GM21723 (cell line): Measurements from ENCODE around the gene CD44.
"Not testable (repeated sequence)": the region's sequence is repeated elsewhere in the genome, so short reads cannot be mapped to it uniquely, and the experiment has no call there.

Source experiments
- ATAC-seq: cut with Tn5 transposase; IDR thresholded peaks from one replicate; pipeline ENCODE4 v1.9.1; 2021; ENCODE audit warnings: mild to moderate bottlenecking, moderate library complexity; ENCODE audit not compliant: unreplicated experiment

The CD44 gene

DNA sequence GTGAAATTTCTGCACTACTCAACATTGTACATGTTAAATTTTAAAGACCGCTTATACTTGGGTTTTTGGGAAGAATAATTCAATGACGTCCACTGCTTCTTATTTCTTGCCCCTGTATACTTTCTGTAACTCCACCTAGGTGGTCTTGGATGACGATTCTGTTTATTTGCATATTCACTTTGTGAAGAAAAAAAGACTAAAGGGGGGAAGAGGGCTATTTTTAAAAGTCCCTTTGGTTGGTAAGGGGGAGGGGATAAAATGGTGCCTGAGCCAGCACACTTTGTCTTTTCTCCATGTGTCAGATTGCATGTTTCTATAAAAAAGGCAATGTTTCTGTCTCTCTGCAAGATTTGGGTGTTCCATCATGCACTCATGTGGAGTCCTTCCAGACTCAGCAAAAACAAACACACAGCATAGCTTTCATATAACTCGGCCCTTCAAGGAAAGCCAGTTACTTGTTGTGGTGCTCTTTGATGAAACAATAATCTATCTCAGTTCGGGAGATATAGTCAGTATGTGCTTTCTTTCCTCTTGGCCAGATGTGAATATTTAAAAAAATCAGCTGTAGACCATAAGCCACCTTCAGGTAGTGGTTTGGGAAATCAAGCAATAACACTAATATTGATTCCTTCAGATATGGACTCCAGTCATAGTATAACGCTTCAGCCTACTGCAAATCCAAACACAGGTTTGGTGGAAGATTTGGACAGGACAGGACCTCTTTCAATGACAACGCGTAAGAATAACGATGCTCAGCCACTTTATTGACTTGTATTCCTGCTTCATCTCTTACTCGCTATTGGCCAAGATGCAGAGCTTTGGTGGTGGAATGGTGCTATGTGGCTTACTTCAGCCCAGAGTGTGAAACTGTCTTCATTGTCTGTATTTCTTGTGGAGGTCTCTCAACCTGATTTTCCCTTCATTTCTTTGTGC is 68.8 kb downstream of the CD44 start:
- no peak for ATAC-seq

DNA sequence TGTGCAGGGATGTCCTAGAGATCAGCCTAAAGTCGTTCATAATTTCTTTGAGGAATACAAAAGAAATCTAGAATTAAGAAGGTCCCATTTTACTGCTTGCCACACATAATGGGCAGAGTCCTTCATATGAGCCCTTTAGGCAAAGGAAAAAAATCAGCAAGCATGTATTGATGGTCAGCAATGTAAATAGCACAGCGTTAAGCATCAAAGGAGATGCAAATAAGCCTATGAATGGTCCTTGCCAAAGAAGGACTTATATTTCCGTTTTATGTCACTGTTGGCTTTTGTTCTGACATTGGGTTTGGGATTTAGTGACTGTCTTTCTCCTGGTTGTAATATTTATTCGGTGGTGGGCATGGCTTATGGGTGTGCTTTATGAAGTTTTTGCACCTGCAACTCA is 69.8 kb downstream of the CD44 start:
- no peak for ATAC-seq

DNA sequence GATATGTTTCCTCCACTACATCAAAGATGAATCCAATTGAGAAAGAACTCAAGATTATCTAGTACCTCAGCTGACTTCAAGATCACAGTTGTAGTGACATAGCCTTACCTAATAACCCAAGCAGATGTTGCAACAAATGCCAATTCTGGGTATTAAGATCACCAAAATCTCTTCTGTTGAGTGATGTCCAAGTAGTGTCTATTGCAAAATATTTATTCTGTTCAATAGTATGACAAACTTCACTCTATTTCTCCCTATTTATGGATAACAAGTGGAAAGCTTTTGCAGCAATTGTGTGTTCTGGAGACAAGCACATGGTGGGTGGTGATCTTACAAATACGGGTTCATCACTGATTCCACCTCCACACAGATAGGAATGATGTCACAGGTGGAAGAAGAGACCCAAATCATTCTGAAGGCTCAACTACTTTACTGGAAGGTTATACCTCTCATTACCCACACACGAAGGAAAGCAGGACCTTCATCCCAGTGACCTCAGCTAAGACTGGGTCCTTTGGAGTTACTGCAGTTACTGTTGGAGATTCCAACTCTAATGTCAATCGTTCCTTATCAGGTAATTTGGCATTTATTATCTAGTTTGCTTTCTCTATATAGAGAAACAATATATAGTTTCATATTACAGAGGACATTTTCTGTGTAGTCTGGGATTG is 72.0 kb downstream of the CD44 start:
- no peak for ATAC-seq

DNA sequence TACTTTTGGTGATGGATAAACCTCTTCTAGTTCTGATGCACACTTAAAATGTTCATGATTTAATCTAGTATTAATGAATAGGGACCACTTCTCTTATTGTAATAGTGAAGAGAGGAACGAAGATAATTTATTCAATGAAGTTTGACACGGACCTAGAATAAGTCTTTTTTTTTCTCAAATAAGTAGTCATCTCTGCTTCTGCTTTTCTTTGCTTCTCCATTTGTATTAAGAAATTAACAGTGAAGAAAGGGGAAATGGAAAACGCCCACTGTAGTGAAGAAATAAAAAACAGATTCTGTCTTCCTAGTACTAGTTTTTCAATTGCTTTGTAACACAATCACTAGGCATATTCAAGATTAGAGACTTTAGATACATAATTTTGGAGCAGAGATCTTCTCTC is 73.0 kb downstream of the CD44 start:
- no peak for ATAC-seq

DNA sequence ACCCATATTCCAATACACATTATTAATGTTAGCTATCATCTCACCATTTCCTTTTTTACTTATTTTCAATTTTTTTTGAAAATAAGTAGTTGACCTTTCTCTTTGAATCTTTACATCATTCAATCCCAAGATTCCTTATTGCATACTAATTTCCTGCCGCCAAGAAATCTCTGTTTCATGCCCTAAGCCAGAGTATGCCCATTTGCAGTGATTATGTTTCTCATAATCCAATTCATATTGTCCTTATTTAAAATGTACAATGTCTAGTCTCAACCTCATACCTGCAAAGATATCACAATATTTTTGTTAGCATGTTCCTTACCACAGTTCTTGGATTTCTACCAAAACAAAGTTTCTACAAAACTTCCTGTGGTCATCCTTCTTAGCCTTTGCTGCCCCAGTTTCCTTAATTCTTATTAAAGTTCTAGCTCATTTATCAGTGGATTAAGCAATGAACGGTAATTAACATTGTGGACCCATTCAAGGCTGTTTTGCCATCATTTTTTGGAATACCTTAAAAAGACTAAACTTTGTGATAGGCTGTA is 75.3 kb downstream of the CD44 start:
- no peak for ATAC-seq

DNA sequence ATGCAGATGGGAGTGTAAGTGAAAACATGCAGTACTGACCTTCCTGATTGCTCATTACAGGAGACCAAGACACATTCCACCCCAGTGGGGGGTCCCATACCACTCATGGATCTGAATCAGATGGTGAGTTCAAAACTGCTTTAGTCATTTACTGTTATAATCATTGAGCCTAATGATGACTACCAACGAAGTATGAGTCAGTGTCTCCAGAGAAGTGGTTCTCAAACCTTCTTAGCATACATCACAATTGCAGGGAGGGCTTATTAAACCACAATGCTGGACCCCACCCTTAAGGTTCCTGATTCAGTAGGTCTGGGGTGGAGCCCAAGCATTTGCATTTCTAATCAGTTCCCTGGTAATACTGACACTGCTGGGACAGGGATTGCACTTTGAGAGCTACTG is 75.8 kb downstream of the CD44 start:
- ATAC-seq: no peak

DNA sequence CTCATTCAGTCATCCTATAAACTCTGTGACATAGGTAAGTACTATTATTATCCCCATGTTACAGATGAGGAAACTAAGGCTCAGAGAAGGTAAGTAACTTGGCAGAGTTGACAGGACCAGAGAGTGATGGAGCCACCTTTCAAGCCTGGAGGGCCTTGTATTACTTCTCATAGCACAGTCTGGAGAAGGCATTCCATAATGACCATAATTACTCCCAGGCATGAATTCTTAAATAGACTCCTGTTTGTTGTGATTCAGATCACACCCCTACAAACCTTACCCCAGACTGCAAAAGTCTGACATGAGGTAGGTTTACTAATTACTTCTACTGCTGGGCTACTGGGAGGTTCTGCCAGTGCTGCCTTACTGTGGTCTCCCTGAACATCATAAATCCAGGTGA is 77.0 kb downstream of the CD44 start:
- ATAC-seq: no peak

DNA sequence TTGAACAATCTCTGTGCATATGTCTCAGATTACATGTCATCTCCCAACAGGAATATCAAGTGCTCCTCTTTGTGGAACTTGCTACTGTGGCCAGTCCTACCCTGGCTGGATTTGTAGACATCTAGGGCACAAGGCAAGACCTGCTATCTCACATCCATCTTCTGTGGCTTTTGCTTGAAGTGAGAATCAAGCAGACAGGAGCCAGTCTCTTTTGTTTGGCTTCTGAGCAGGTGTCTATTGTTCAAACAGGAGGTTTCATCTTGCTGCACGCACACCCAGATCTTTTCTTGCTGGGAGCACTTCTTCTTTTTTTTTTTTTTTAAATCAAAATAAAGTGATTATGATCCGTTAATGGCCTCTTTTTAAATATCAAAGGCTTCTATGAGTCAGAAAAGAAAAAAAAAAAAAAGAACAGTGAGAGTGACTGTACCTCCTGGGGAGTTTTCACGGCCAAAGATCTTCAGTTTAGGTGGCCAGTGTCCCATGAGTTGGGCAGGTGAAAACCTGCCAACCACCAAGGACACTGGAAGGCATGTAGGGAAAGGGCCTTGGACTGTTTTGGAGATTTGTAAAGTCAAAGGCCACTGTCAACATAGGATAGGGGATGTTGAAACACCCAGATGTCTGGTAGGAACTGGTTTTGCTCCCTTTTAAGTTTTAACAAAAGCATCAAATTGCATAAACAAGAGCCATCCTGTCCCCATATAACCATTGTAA is 78.1 kb downstream of the CD44 start:
- ATAC-seq: no peak

DNA sequence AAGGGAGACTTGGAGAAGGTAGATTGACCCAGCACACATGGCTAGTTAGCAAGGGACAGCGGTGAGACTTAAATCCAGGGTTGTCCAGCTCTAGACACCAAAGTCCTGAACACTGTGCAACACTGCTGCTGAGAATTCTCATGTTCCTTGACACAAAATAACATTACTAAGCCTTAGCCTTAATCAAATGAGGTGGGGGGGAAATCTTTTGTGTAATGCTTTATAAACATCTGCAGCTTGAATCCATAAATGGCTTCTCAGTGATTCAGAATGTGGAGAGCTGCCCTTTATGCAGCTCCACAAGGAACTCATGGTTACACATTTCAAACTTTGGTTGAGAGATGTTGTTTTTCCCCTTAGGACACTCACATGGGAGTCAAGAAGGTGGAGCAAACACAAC is 80.0 kb downstream of the CD44 start:
- ATAC-seq: no peak

DNA sequence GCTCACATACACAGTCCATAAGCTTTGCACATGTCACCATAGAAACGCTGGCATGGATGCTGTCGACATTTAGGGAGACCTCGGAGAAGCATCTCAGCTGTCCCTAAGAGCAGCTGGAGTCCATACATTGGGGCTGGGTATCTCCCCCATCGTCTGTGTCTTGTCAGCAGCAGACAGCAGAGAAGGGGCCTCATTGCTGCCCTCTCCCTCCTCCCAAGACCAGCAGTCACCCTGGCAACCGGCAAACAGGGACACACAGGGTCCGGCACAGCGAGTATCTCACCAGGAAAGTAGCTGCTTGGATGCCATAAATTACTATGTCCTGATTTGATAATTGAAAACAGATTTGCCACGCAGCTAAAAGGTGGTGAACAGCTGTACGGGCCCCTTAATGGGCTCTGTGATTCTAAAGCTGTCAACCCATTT is 84.4 kb downstream of the CD44 start:
- ATAC-seq: no peak

DNA sequence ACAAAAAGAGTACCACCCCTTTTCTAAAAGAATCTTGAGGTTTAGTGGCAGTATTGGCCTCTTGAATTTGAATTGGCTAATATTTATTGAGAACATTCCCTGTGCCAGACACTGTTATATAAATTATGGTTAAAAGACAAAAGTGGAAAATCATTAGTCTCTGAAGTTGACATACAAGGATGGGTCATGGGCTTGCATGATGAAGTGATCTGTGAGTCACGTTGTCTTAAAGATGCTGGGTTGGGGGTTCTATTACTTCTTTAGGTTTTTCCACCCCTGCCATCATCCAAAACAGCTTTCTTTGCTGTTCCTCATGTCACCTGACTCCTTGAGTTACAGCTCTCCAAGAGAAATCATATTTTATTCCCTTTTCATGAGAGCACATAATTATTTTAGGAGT is 85.0 kb downstream of the CD44 start:
- no peak for ATAC-seq

DNA sequence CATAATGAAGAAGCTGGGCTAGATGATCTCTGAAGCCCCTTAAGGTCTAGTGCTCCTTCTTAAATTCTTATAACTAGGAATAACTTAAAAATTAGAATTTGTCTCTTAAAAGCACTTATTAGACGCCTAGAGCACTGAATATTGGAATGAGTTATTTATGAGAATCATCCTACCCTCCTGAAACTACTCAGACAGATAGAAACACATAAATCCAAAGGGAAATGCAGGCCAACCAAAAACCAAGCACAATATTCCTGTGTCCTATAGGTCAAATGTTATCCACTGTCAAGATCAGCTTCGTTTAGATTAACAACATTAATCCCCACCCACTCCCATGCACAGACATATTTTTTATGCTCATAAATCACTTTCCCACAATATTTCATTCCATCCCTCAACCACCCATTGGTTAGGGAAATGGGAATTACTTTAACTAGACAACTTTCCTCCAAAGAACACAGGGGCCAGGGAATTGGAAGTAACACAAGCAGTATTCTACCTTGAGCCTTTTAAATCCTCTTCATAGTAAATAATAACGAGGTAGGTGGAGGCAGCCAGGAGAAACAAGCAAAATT is 87.1 kb downstream of the CD44 start:
- ATAC-seq: no peak

DNA sequence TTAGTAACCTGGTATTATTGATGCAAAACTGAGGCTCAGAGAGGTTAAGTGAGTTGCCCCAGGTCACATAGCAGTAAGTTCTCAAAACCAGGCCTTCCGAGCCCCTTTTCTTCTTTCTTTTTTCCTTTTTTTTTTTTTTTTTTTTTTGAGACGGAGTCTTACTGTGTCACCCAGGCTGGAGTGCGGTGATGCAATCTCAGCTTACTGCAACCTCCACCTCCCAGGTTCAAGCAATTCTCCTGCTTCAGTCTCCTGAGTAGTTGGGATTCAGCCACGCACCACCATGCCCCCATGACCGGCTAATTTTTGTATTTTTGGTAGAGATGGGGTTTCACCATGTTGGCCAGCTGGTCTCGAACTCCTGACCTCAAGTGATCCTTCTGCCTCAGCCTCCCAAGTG is 87.8 kb downstream of the CD44 start:
- ATAC-seq: not testable (repeated sequence)

DNA sequence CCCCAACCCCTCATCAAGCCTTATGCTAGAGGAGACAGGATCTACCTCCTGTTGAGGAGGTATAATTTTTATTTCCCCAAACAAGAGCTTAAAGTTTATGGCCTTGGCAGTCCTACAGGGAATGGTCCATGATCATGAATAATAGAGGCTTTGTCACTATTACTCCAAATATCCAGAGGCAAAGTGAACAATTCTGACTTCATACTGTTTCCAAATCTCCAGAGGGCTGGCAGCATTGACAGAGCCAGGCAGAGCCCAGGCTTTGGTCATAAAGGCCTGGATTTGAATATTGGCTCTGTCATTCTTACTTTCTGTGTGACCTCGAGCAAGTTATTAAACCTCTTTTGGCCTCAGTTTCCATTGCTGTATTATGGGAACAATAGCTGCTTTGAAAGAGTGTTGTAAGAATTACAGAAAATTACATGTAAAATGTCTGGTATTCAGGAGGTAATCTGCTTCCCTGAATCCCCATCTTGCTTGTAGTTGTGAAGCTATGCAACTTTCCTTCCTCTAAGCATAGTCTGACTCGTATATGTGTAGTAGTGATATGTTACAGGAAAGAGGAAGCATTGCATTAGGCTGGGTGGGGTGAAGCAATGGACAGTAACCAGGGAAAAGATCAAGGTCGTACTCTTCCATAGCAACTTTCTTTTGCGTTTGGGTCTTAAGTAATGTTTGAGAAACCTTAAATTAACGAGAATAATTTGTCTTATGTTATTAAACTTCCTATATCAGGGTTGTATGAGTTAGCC is 88.8 kb downstream of the CD44 start:
- no peak for ATAC-seq

DNA sequence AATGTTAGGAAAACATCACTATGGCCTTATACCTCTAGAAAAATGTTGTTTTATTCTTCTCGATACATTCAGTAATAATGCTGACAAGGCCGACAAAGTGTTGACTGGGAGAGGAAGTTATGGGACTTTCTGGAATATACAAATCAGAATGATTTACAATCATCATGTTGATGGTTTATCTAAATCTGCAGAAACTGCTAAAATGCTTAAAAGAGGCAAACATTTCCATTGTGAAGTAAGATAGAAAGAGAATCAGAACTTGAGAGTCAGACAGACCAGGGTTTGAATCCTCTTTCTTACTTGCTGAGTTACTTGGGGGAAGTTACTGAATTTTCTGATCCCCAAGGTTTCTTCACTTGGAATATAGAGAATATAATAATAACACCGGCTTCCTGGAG is 89.4 kb downstream of the CD44 start:
- ATAC-seq: no peak

DNA sequence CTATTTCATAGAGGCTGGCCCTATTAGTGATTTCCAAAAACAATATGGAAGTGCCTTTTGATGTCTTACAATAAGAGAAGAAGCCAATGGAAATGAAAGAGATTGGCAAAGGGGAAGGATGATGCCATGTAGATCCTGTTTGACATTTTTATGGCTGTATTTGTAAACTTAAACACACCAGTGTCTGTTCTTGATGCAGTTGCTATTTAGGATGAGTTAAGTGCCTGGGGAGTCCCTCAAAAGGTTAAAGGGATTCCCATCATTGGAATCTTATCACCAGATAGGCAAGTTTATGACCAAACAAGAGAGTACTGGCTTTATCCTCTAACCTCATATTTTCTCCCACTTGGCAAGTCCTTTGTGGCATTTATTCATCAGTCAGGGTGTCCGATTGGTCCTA is 91.4 kb downstream of the CD44 start:
- no peak for ATAC-seq

DNA sequence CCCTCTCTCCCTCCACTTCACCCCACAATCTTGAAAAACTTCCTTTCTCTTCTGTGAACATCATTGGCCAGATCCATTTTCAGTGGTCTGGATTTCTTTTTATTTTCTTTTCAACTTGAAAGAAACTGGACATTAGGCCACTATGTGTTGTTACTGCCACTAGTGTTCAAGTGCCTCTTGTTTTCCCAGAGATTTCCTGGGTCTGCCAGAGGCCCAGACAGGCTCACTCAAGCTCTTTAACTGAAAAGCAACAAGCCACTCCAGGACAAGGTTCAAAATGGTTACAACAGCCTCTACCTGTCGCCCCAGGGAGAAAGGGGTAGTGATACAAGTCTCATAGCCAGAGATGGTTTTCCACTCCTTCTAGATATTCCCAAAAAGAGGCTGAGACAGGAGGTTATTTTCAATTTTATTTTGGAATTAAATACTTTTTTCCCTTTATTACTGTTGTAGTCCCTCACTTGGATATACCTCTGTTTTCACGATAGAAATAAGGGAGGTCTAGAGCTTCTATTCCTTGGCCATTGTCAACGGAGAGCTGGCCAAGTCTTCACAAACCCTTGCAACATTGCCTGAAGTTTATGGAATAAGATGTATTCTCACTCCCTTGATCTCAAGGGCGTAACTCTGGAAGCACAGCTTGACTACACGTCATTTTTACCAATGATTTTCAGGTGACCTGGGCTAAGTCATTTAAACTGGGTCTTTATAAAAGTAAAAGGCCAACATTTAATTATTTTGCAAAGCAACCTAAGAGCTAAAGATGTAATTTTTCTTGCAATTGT is 92.3 kb downstream of the CD44 start:
- no peak for ATAC-seq

DNA sequence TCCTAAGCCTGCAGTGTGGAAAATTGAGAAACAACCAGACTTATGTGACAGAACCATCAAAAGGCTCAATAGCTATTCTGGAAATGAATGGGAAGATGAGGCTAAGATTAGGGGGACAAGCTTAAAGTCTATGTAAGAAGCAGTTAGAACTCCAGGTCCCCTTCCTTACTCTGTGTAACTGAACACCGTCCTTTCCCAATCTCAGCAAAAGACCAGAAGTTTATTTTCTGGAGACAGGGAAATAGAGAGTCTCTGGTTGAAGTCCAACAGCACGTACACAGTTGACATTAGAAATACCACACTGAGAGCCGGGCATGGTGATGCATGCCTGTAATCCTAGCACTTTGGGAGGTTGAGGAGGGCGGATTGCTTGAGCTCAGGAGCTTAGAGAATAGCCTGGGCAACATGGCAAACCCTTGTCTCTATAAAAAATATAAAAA is 93.9 kb downstream of the CD44 start:
- ATAC-seq: no peak

DNA sequence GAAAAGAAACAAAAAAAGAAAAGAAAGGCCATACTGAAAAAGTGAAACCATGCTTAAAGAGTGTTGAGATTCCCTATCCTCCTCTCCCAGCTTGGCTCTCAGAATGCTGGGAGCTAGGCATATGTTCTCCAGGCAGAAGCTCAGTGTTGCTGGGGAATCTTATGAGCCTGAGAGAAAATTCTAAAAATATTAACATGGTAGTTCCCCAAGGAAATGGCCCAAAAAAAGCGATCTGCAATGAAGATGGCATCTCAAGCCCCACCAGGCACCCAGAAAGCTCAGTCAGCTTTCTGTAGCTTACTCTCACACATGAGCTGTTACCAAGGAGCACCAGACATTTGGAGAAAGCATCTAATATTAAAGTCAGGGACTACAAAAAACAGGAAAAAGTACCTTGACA is 94.5 kb downstream of the CD44 start:
- no peak for ATAC-seq
